ENCODE results near the gene LIN7A.

LIN7A gene

DNA sequence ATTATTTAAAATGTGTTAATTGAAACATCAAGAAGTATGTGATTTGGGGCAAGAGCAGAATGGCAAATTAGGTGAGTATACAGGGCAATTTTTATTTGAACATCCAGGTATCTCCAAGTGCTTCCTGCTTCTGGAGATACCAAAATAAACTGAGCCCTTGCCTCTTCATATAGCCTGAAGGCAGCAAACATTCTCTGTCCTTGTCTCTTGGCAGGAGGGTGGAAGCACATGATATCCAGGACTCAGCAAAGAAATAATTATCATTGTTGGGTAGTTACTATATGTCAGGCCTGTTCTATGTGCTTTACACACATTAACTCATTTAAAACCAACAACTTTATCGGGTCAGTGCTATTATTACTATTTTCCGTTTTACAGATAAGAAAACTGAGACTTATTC lies 12.5 kb downstream of the LIN7A start:
- no peak for DNase-seq
- H3K79me1 ChIP-seq (replicated peaks; ENCODE audit: low read length, poor library complexity, severe bottlenecking): peaks cover 17% of the 10 kb centered on the region
- no peak overlapping the region for H3K4me3 ChIP-seq (ENCODE audit: insufficient read depth in 1 of 2, low read depth in 1 of 2, low read length in 2 of 2)
- H3K27me3 ChIP-seq (ENCODE audit: control insufficient read depth in 1 of 2, insufficient read depth in 1 of 2, low read length in 2 of 2): no peaks in the 10 kb centered on the region
- no peaks in the 10 kb centered on the region for H3K9me3 ChIP-seq (ENCODE audit: control insufficient read depth, low read length)
- no peak overlapping the region for H4K91ac ChIP-seq (ENCODE audit: low read length)
- 100% methylated on average over 1 of the region's 2 CpGs for WGBS
- H3K36me3 ChIP-seq (ENCODE audit: control insufficient read depth in 1 of 2, insufficient read depth in 2 of 2, low read depth in 1 of 2, low read length in 2 of 2): no peaks in the 10 kb centered on the region
- H2BK120ac ChIP-seq (ENCODE audit: low read depth, low read length): no peak overlapping the region
- H3K4me2 ChIP-seq (ENCODE audit: low read length, poor library complexity, severe bottlenecking): no peak overlapping the region
- H4K8ac ChIP-seq (ENCODE audit: low read length): no peak overlapping the region
- no peaks in the 10 kb centered on the region for H3K4me1 ChIP-seq (ENCODE audit: control insufficient read depth, insufficient read depth, low read depth, low read length)
- H3K14ac ChIP-seq (ENCODE audit: low read length in 2 of 2): no peak overlapping the region
- no peak overlapping the region for H2AK5ac ChIP-seq (ENCODE audit: low read length, severe bottlenecking)
- H2BK5ac ChIP-seq (ENCODE audit: low read depth, low read length, poor library complexity, severe bottlenecking): no peak overlapping the region
- H3K27ac ChIP-seq (ENCODE audit: low read length, poor library complexity, severe bottlenecking): no peak overlapping the region
- no peak overlapping the region for H2BK15ac ChIP-seq (ENCODE audit: low read depth, poor library complexity, severe bottlenecking)
- H3K18ac ChIP-seq (ENCODE audit: low read depth in 1 of 2, low read length in 2 of 2): no peak overlapping the region
- H2BK12ac ChIP-seq (ENCODE audit: low read length in 2 of 2): no peak overlapping the region
- no peak overlapping the region for H2AFZ ChIP-seq (ENCODE audit: low read depth, low read length)
- no peak overlapping the region for H3K23ac ChIP-seq (ENCODE audit: low read length in 2 of 2)
- H3K4ac ChIP-seq (ENCODE audit: low read depth in 1 of 2, low read length in 2 of 2): no peak overlapping the region
- no peak overlapping the region for H3K9ac ChIP-seq (ENCODE audit: low read length)

DNA sequence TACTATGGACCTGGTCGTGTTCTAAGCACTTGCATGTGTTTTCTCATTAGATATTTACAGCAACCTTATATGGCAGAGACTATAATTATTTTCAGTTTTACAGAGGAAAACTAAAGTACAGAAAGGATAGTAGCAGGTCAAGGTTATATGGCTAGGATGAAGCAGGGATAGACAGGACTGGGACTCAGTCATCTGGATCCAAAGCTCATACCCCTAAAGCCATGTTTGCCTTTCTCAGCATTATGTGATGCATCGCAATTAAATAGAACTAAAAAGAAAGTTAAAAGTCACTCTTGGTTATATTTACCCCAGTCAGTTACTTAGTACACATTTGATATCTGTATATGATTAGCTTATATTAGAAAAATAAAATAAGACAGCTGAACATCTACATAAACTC lies 13.3 kb downstream of the LIN7A start:
- Histone ChIP-seq H3K14ac (ENCODE audit: low read length in 2 of 2) (no peak overlapping the region), H2AFZ (ENCODE audit: low read depth, low read length) (no peak overlapping the region), H3K4me1 (ENCODE audit: control insufficient read depth, insufficient read depth, low read depth, low read length) (no peaks in the 10 kb centered on the region), H2BK5ac (ENCODE audit: low read depth, low read length, poor library complexity, severe bottlenecking) (no peak overlapping the region), H2AK5ac (ENCODE audit: low read length, severe bottlenecking) (no peak overlapping the region), H2BK12ac (ENCODE audit: low read length in 2 of 2) (no peak overlapping the region), H3K27ac (ENCODE audit: low read length, poor library complexity, severe bottlenecking) (no peak overlapping the region), H3K27me3 (ENCODE audit: control insufficient read depth in 1 of 2, insufficient read depth in 1 of 2, low read length in 2 of 2) (no peaks in the 10 kb centered on the region), H3K4ac (ENCODE audit: low read depth in 1 of 2, low read length in 2 of 2) (no peak overlapping the region), H2BK15ac (ENCODE audit: low read depth, poor library complexity, severe bottlenecking) (no peak overlapping the region), H4K91ac (ENCODE audit: low read length) (no peak overlapping the region), H3K4me3 (ENCODE audit: insufficient read depth in 1 of 2, low read depth in 1 of 2, low read length in 2 of 2) (no peak overlapping the region), H3K4me2 (ENCODE audit: low read length, poor library complexity, severe bottlenecking) (no peak overlapping the region), H3K9ac (ENCODE audit: low read length) (no peak overlapping the region), H4K8ac (ENCODE audit: low read length) (no peak overlapping the region), H3K23ac (ENCODE audit: low read length in 2 of 2) (no peak overlapping the region), H3K9me3 (ENCODE audit: control insufficient read depth, low read length) (no peaks in the 10 kb centered on the region), H3K79me1 (replicated peaks; ENCODE audit: low read length, poor library complexity, severe bottlenecking) (peaks cover 19% of the 10 kb centered on the region), H2BK120ac (ENCODE audit: low read depth, low read length) (no peak overlapping the region), H3K36me3 (ENCODE audit: control insufficient read depth in 1 of 2, insufficient read depth in 2 of 2, low read depth in 1 of 2, low read length in 2 of 2) (no peaks in the 10 kb centered on the region), H3K18ac (ENCODE audit: low read depth in 1 of 2, low read length in 2 of 2) (no peak overlapping the region)
- WGBS: no CpG with 5 or more reads among the region's 2 CpGs
- DNase-seq: no peak

DNA sequence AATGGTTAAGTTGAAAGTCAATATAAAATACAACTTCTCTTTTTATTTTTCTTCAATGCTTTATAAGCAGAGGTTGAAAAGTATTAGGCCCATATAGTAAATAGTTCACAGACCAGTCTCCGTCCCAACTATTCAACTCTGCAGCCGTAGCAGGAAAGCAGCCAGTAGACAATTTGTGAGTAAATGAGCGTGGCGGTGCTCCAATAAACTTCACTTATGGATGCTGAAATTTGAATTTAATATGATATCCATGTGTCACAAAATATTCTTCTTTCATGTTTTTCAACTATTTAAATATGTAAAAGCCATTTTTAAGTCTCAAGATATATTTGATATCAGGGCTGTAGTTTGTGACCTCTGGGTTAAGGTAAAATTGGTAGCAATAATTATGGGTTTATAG lies 17.7 kb downstream of the LIN7A start:
- no peak for DNase-seq
- Histone ChIP-seq H2AK5ac (ENCODE audit: low read length, severe bottlenecking) (no peak overlapping the region), H2BK120ac (ENCODE audit: low read depth, low read length) (no peak overlapping the region), H3K4me1 (ENCODE audit: control insufficient read depth, insufficient read depth, low read depth, low read length) (no peaks in the 10 kb centered on the region), H3K18ac (ENCODE audit: low read depth in 1 of 2, low read length in 2 of 2) (no peak overlapping the region), H3K14ac (ENCODE audit: low read length in 2 of 2) (no peak overlapping the region), H4K8ac (ENCODE audit: low read length) (no peak overlapping the region), H2AFZ (ENCODE audit: low read depth, low read length) (no peak overlapping the region), H3K4me2 (ENCODE audit: low read length, poor library complexity, severe bottlenecking) (no peak overlapping the region), H2BK15ac (ENCODE audit: low read depth, poor library complexity, severe bottlenecking) (no peak overlapping the region), H3K23ac (ENCODE audit: low read length in 2 of 2) (no peak overlapping the region), H2BK12ac (ENCODE audit: low read length in 2 of 2) (no peak overlapping the region), H3K9ac (ENCODE audit: low read length) (no peak overlapping the region), H3K36me3 (ENCODE audit: control insufficient read depth in 1 of 2, insufficient read depth in 2 of 2, low read depth in 1 of 2, low read length in 2 of 2) (no peaks in the 10 kb centered on the region), H3K9me3 (ENCODE audit: control insufficient read depth, low read length) (no peaks in the 10 kb centered on the region), H3K4ac (ENCODE audit: low read depth in 1 of 2, low read length in 2 of 2) (no peak overlapping the region), H3K79me1 (replicated peaks; ENCODE audit: low read length, poor library complexity, severe bottlenecking) (peaks cover 20% of the 10 kb centered on the region), H4K91ac (ENCODE audit: low read length) (no peak overlapping the region), H2BK5ac (ENCODE audit: low read depth, low read length, poor library complexity, severe bottlenecking) (no peak overlapping the region), H3K27ac (ENCODE audit: low read length, poor library complexity, severe bottlenecking) (no peak overlapping the region), H3K27me3 (ENCODE audit: control insufficient read depth in 1 of 2, insufficient read depth in 1 of 2, low read length in 2 of 2) (no peaks in the 10 kb centered on the region), H3K4me3 (ENCODE audit: insufficient read depth in 1 of 2, low read depth in 1 of 2, low read length in 2 of 2) (no peak overlapping the region)
- 90% methylated on average over 3 of the region's 4 CpGs for WGBS

DNA sequence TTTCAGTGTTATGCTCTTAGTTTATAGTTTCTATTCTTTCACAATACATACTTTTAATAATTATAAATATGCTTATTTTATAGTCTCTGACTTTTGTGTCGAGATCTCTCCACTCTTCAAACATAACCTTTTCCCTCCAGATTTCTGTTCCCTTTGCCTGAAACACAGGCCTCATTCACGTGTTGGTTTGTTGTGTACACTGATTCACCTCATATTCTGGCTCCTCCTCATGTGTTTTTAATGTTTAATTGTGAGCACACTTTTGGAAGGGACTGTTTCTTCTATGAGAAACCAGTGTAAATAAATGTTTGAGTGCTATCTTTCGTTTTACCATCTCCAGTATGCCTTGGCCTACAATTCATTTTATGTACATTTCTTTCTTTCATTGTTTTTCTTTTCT lies 20.1 kb downstream of the LIN7A start:
- Histone ChIP-seq H3K18ac (ENCODE audit: low read depth in 1 of 2, low read length in 2 of 2) (no peak overlapping the region), H3K4me1 (ENCODE audit: control insufficient read depth, insufficient read depth, low read depth, low read length) (no peaks in the 10 kb centered on the region), H3K9ac (ENCODE audit: low read length) (no peak overlapping the region), H3K23ac (ENCODE audit: low read length in 2 of 2) (no peak overlapping the region), H4K8ac (ENCODE audit: low read length) (no peak overlapping the region), H3K4me3 (ENCODE audit: insufficient read depth in 1 of 2, low read depth in 1 of 2, low read length in 2 of 2) (no peak overlapping the region), H3K4me2 (ENCODE audit: low read length, poor library complexity, severe bottlenecking) (no peak overlapping the region), H4K91ac (ENCODE audit: low read length) (no peak overlapping the region), H3K14ac (ENCODE audit: low read length in 2 of 2) (no peak overlapping the region), H2AK5ac (ENCODE audit: low read length, severe bottlenecking) (no peak overlapping the region), H3K27me3 (ENCODE audit: control insufficient read depth in 1 of 2, insufficient read depth in 1 of 2, low read length in 2 of 2) (no peaks in the 10 kb centered on the region), H3K9me3 (ENCODE audit: control insufficient read depth, low read length) (no peaks in the 10 kb centered on the region), H2BK120ac (ENCODE audit: low read depth, low read length) (no peak overlapping the region), H2AFZ (ENCODE audit: low read depth, low read length) (no peak overlapping the region), H2BK15ac (ENCODE audit: low read depth, poor library complexity, severe bottlenecking) (no peak overlapping the region), H3K27ac (ENCODE audit: low read length, poor library complexity, severe bottlenecking) (no peak overlapping the region), H2BK5ac (ENCODE audit: low read depth, low read length, poor library complexity, severe bottlenecking) (no peak overlapping the region), H3K4ac (ENCODE audit: low read depth in 1 of 2, low read length in 2 of 2) (no peak overlapping the region), H3K36me3 (ENCODE audit: control insufficient read depth in 1 of 2, insufficient read depth in 2 of 2, low read depth in 1 of 2, low read length in 2 of 2) (no peaks in the 10 kb centered on the region), H3K79me1 (replicated peaks; ENCODE audit: low read length, poor library complexity, severe bottlenecking) (peaks cover 19% of the 10 kb centered on the region), H2BK12ac (ENCODE audit: low read length in 2 of 2) (no peak overlapping the region)
- WGBS: 80% methylated on average over 3 of the region's 3 CpGs
- DNase-seq: no peak

Data from mesenchymal stem cell (in vitro differentiated cells and primary cell).